T-helper 2 cell (primary cell): ENCODE data around the gene CD72.
"Not testable (repeated sequence)": the region's sequence is repeated elsewhere in the genome, so short reads cannot be mapped to it uniquely, and the experiment has no call there.

Experiments used
- DNase-seq, 5 experiments: peaks; one replicate each; pipeline versions ENCODE4 v3.0.0 to v3.0.0-alpha.2; 2012 to 2022

The CD72 gene

GRCh38 chr9:35615981-35616680 lies 2.1 kb downstream of the CD72 start:
- no peak for DNase-seq

- no peak for DNase-seq
Measured at GRCh38 chr9:35612843-35613242, 5.4 kb downstream of the CD72 start.

GRCh38 chr9:35612066-35612465 lies 6.1 kb downstream of the CD72 start:
- DNase-seq, result not testable (repeated sequence)

- peak in 4 of 5 experiments; percentile 29 to 71 (median 40) for DNase-seq
Measured at GRCh38 chr9:35611230-35611797, 6.9 kb downstream of the CD72 start.

- no peak for DNase-seq
Measured at GRCh38 chr9:35609820-35610163, 8.4 kb downstream of the CD72 start.

- no peak for DNase-seq
Measured at GRCh38 chr9:35609001-35609819, 9.0 kb downstream of the CD72 start.

GRCh38 chr9:35608221-35608620 lies 10.0 kb downstream of the CD72 start:
- no peak for DNase-seq

- no peak for DNase-seq
Measured at GRCh38 chr9:35606726-35607125, 11.5 kb downstream of the CD72 start.

GRCh38 chr9:35606138-35606504 lies 12.1 kb downstream of the CD72 start:
- no peak for DNase-seq

GRCh38 chr9:35605351-35606137 lies 12.7 kb downstream of the CD72 start:
- peak in 2 of 5 experiments; percentile 20 to 53 for DNase-seq

- peak; percentile 66 to 90 (median 71) for DNase-seq
Measured at GRCh38 chr9:35604578-35605350, 13.4 kb downstream of the CD72 start, which contains the start of gene TESK1. Gene TESK1, plus strand, starts transcription at chr9:35605262. Its CDS starts 358 bp downstream, at chr9:35605620.

GRCh38 chr9:35603986-35604577 lies 14.1 kb downstream of the CD72 start:
- DNase-seq, result peak; percentile 98 to 100 (median 99)

GRCh38 chr9:35603506-35603985 lies 14.7 kb downstream of the CD72 start:
- DNase-seq, result no peak

GRCh38 chr9:35599763-35600604 lies 18.2 kb downstream of the CD72 start:
- no peak for DNase-seq

- no peak for DNase-seq
Measured at GRCh38 chr9:35598866-35599590, 19.2 kb downstream of the CD72 start.

GRCh38 chr9:35596907-35597306 lies 21.3 kb downstream of the CD72 start:
- not testable (repeated sequence) for DNase-seq

GRCh38 chr9:35594471-35594870 lies 23.7 kb downstream of the CD72 start:
- DNase-seq, result no peak

- no peak for DNase-seq
Measured at GRCh38 chr9:35593581-35593980, 24.6 kb downstream of the CD72 start.

GRCh38 chr9:35588506-35588905 lies 29.7 kb downstream of the CD72 start:
- not testable (repeated sequence) for DNase-seq

GRCh38 chr9:35584681-35585080 lies 33.5 kb downstream of the CD72 start:
- DNase-seq, result not testable (repeated sequence)
